ENCODE measurements around the gene TXNDC17.

GRCh38 chr17:6627019-6627418 is 13.8 kb upstream of the TXNDC17 start:
- TF ChIP-seq CTCF (tag by site-specific recombination; IDR thresholded peaks at IDR 0.05) (no peak), ZNF362 (tag by site-specific recombination; IDR thresholded peaks at IDR 0.05) (no peak), ZNF239 (tag by site-specific recombination; IDR thresholded peaks at IDR 0.05) (no peak), GFI1B (tag by site-specific recombination; IDR thresholded peaks at IDR 0.05) (no peak), ZNF76 (tag by site-specific recombination; IDR thresholded peaks at IDR 0.05; ENCODE audit: borderline replicate concordance, low read depth) (no peak)
